Measurements from ENCODE around the gene CELA2A.
"Not testable (repeated sequence)": the region's sequence is repeated elsewhere in the genome, so short reads cannot be mapped to it uniquely, and the experiment has no call there.

DNA sequence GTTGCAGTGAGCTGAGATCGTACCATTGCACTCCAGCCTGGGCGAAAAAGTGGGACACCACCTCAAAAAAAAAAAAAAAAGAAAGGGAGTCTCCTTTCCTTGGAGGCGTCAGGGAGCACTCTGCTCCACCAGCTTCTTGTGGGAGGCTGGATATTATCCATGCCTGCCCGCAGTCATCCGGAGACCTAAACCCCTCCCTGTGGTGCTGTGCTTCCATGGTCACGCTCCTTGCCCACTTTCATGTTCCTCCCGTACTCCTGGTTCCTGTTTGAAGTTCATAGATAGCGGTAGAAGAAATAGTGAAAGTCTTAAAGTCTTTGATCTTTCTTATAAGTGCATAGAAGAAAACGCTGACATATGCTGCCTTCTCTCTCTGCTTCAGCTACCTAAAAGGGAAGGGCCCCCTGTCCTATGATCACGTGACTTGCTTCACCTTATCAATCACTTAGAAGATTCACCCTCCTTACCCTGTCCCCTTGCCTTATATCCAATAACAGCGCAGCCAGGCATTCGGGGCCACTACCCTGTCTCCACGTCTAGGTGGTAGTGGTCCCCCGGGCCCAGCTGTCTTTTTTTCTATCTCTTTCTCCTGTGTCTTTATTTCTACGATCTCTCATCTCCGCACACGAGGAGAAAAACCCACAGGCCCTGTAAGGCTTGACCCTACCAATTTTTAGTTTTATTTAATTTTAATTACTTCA is 64.8 kb downstream of the CELA2A start:
- not testable (repeated sequence) for TF ChIP-seq CTCF, POLR2A (IDR thresholded peaks at IDR 0.05)
